DOHH2 (cell line): ENCODE data around the gene IPO13.

ENCODE experiments used
- H3F3A ChIP-seq: fragments of 200-600 bp; sonication (generic), shearing (Covaris generic); 2 replicates; pipeline ENCODE4 v1.6.0; 2016; ENCODE audit warnings: antibody characterized with exemption, mild to moderate bottlenecking; ENCODE audit not compliant: control insufficient read depth, insufficient read depth
- H3K27ac ChIP-seq: fragments of 200-600 bp; sonication (generic); 2 replicates; pipeline ENCODE4 v1.5.1; 2014; ENCODE audit warnings: low read depth, mild to moderate bottlenecking, low read length, moderate library complexity
- H3K27me3 ChIP-seq: fragments of 200-600 bp; sonication (generic); 2 replicates; pipeline ENCODE4 v1.6.1; 2014; ENCODE audit warnings: mild to moderate bottlenecking, low read length, mixed read lengths; ENCODE audit not compliant: control insufficient read depth
- H3K36me3 ChIP-seq: fragments of 200-600 bp; sonication (generic); 2 replicates; pipeline ENCODE4 v1.6.1; 2014; ENCODE audit warnings: mild to moderate bottlenecking, low read length, moderate library complexity, mixed read lengths; ENCODE audit not compliant: control insufficient read depth
- H3K4me1 ChIP-seq: fragments of 200-600 bp; sonication (generic); 2 replicates; pipeline ENCODE4 v1.6.1; 2014; ENCODE audit warnings: mild to moderate bottlenecking, low read length, mixed read lengths; ENCODE audit not compliant: control insufficient read depth
- H3K4me2 ChIP-seq: fragments of 200-600 bp; sonication (generic); 2 replicates; pipeline ENCODE4 v1.6.0; 2014; ENCODE audit warnings: mild to moderate bottlenecking, low read length, moderate library complexity
- H3K4me3 ChIP-seq: fragments of 200-600 bp; sonication (generic); 2 replicates; pipeline ENCODE4 v1.5.1; 2014; ENCODE audit warnings: mild to moderate bottlenecking, low read length, mixed read lengths
- H3K79me2 ChIP-seq: fragments of 200-600 bp; sonication (generic); 2 replicates; pipeline ENCODE4 v1.6.1; 2014; ENCODE audit warnings: mild to moderate bottlenecking, low read length, mixed read lengths; ENCODE audit not compliant: control insufficient read depth
- H3K9me2 ChIP-seq: fragments of 200-600 bp; sonication (generic); replicated peaks from 2 replicates; pipeline ENCODE4 v1.6.1; 2014; ENCODE audit warnings: mild to moderate bottlenecking, low read length, mixed read lengths; ENCODE audit not compliant: control insufficient read depth
- H3K9me3 ChIP-seq: fragments of 200-600 bp; sonication (generic); 2 replicates; pipeline ENCODE4 v1.6.1; 2014; ENCODE audit warnings: antibody characterized with exemption, low read length, mixed read lengths; ENCODE audit not compliant: control insufficient read depth, insufficient read depth
- H4K20me1 ChIP-seq: fragments of 200-600 bp; sonication (generic); 2 replicates; pipeline ENCODE4 v1.6.0; 2014; ENCODE audit warnings: low read depth, mild to moderate bottlenecking, antibody characterized with exemption, low read length, moderate library complexity; ENCODE audit not compliant: control insufficient read depth, insufficient read depth
- CTCF ChIP-seq: fragments of 200-600 bp; sonication (generic); IDR thresholded peaks from one replicate; pipeline ENCODE4 v1.5.1; 2014; ENCODE audit warnings: antibody characterized with exemption, mild to moderate bottlenecking, low read depth, low read length; ENCODE audit not compliant: poor library complexity, severe bottlenecking
- EZH2phosphoT487 ChIP-seq: fragments of 200-600 bp; sonication (generic); IDR thresholded peaks from 2 replicates; pipeline ENCODE4 v1.6.1; 2017; ENCODE audit warnings: borderline replicate concordance, mild to moderate bottlenecking, antibody characterized with exemption, low read length, moderate library complexity, mixed read lengths

Gene IPO13

DNA sequence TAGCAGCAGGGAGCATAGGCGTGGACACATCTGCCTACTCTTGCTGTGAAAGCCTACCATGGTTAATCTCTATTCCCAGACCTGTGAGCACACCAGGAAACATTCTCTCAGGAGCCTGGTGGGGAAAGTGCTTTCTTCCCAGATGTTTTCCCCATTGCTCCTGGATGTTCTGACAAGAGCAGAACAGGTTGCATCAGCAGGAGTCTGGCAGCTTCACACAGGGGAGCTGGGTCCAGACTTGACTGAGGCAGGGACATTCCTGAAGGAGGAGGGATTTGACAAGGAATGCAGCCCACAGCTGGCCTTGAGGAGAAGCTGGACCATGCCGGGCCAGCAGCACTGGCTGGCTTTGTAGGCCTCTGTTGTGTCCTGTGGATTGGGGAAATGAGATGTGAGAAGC, 34.1 kb upstream of the IPO13 start:
- 0 out of 2 replicates have a peak, but pooled peaks cover 3% of the 10 kb centered on the region for H3F3A ChIP-seq
- no peak overlapping the region for H3K4me2 ChIP-seq
- no peaks in the 10 kb centered on the region for H3K27me3 ChIP-seq
- no peaks in the 10 kb centered on the region for H3K36me3 ChIP-seq
- no peaks in the 10 kb centered on the region for H3K9me2 ChIP-seq
- no peak overlapping the region for H3K4me3 ChIP-seq
- H3K79me2 ChIP-seq = no peaks in the 10 kb centered on the region
- H4K20me1 ChIP-seq = no peaks in the 10 kb centered on the region; the same call in 1 of the 2 replicates
- H3K9me3 ChIP-seq = no peaks in the 10 kb centered on the region
- no peaks in the 10 kb centered on the region for H3K4me1 ChIP-seq
- TF ChIP-seq EZH2phosphoT487 = no peak
- no peak for TF ChIP-seq CTCF
- H3K27ac ChIP-seq = no peak overlapping the region

GRCh38 chr1:43913051-43913501, 33.7 kb upstream of the IPO13 start:
- TF ChIP-seq CTCF (no peak), EZH2phosphoT487 (no peak)
- no peaks in the 10 kb centered on the region for H4K20me1 ChIP-seq
- H3K27ac ChIP-seq = no peak overlapping the region
- no peaks in the 10 kb centered on the region for H3K36me3 ChIP-seq
- no peaks in the 10 kb centered on the region for H3F3A ChIP-seq
- H3K9me3 ChIP-seq = no peaks in the 10 kb centered on the region
- no peak overlapping the region for H3K4me2 ChIP-seq
- no peak overlapping the region for H3K4me3 ChIP-seq
- no peaks in the 10 kb centered on the region for H3K9me2 ChIP-seq
- no peaks in the 10 kb centered on the region for H3K79me2 ChIP-seq
- no peaks in the 10 kb centered on the region for H3K27me3 ChIP-seq
- no peaks in the 10 kb centered on the region for H3K4me1 ChIP-seq

DNA sequence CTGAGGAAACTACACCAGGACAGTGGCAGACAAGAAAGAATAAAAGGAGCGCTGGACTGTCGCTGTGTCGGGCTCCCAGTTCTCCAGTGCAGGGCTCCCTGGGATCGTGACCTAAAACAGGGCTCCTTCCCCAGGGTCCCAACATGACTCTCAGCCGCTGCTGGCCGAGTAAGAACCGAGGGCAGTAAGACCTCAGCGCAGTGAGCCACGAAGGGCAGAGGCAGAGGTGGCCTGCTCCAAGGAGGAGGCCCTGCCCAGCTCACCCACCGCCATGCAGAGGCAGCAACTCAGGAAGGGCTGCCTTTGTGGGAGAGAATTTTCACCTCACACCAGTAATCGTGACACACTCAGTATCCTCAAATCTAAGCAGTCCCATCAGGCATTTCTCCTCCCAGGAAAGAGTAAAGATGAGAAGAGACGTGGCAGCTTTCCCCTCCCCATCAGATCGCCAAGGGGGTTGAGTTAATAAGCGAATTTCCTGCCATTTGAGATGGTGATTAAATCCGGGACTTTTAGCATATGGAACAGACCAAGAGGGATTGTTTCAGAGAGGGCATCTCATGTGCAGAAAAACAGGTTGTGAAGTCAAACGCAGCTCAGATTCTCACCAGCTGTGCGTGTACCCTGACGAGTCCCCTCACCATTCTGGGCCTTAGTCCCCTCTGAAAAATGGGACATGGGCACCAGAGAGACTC, 32.9 kb upstream of the IPO13 start:
- Histone ChIP-seq H3K4me2 (no peak overlapping the region), H3K4me1 (no peaks in the 10 kb centered on the region), H3F3A (no peaks in the 10 kb centered on the region), H3K79me2 (no peaks in the 10 kb centered on the region), H3K27ac (no peak overlapping the region), H3K36me3 (no peaks in the 10 kb centered on the region), H3K4me3 (no peak overlapping the region), H3K9me2 (no peaks in the 10 kb centered on the region), H3K9me3 (no peaks in the 10 kb centered on the region), H4K20me1 (no peaks in the 10 kb centered on the region), H3K27me3 (no peaks in the 10 kb centered on the region)
- no peak for TF ChIP-seq CTCF
- TF ChIP-seq EZH2phosphoT487 = no peak
